ENCODE data around the gene BAG3. TPM values are rescaled to one million over a fixed set of nuclear protein-coding genes. Genes with fewer than 3 reads are reported as not detected.

Gene BAG3
- total and polyA plus RNA-seq, 2 of the 8 experiments (the other 6 are each of a cell fraction or from before 2014, with no cell fraction given): 3.5 to 13.3 TPM

GRCh38 chr10:119638982-119639381, 12.2 kb upstream of the BAG3 start:
- CTCF ChIA-PET (ENCODE audit: partially characterized antibody): interaction anchor here (1.0 to 3.3 kb wide), 2 partner anchors 11 to 48 kb away, joined by 4 to 12 read pairs; no protein-coding TSS in a partner anchor
- Histone ChIP-seq H2AK5ac (ENCODE audit: low read depth, low read length) (no peak overlapping the region), H3K18ac (ENCODE audit: extremely low read depth, low read length) (no peak overlapping the region), H3K23me2 (ENCODE audit: low read depth, low read length) (no peaks in the 10 kb centered on the region; the same call in 1 of the 2 replicates), H2BK120ac (replicated peaks; ENCODE audit: low read depth, low read length) (no peak overlapping the region), H3K79me2 (ENCODE audit: control insufficient read depth in 1 of 2, insufficient read depth in 2 of 2, low read length in 2 of 2) (no peaks in the 10 kb centered on the region), H2BK5ac (ENCODE audit: low read depth, low read length) (no peak overlapping the region), H2AFZ (ENCODE audit: low read length) (no peak overlapping the region), H3K56ac (replicated peaks; ENCODE audit: insufficient read length, low read depth, low read length) (no peak overlapping the region), H3K36me3 (ENCODE audit: control insufficient read depth in 2 of 4, insufficient read depth in 4 of 4, low read length in 3 of 4) (no peaks in the 10 kb centered on the region), H4K91ac (replicated peaks; ENCODE audit: insufficient read length, low read length) (no peak overlapping the region), H3K4me3 (ENCODE audit: extremely low read depth in 1 of 4, insufficient read depth in 2 of 4, low read depth in 3 of 4, low read length in 4 of 4) (no peak overlapping the region), H3K79me1 (ENCODE audit: low read depth, low read length) (no peaks in the 10 kb centered on the region), H2BK20ac (ENCODE audit: low read length) (no peak overlapping the region), H4K20me1 (replicated peaks in 1 of 2; ENCODE audit: control insufficient read depth in 1 of 2, insufficient read depth in 2 of 2, low read length in 2 of 2) (no peaks in the 10 kb centered on the region), H4K5ac (ENCODE audit: insufficient read length, low read depth, low read length) (no peak overlapping the region), H3K27me3 (replicated peaks in 1 of 4; ENCODE audit: control insufficient read depth in 3 of 4, extremely low read depth in 1 of 4, insufficient read depth in 3 of 4, low read length in 3 of 4) (no peaks in the 10 kb centered on the region), H3K9me3 (ENCODE audit: insufficient read depth in 2 of 2, low read depth in 1 of 2, low read length in 1 of 2) (no peaks in the 10 kb centered on the region), H3K9ac (replicated peaks in 1 of 4; ENCODE audit: extremely low read depth in 1 of 4, low read depth in 3 of 4, low read length in 3 of 4) (no peak overlapping the region), H4K8ac (ENCODE audit: extremely low read depth, insufficient read depth, low read length) (no peak overlapping the region), H3K23ac (ENCODE audit: insufficient read length) (no peak overlapping the region), H3K14ac (ENCODE audit: insufficient read length) (no peak overlapping the region), H3K4me1 (replicated peaks in 1 of 4; ENCODE audit: control insufficient read depth in 3 of 4, insufficient read depth in 4 of 4, low read length in 3 of 4) (no peaks in the 10 kb centered on the region), H3K4me2 (ENCODE audit: insufficient read depth in 1 of 2, low read depth in 2 of 2, low read length in 2 of 2) (no peak overlapping the region), H3K4ac (replicated peaks; ENCODE audit: insufficient read length, low read depth, low read length) (no peak overlapping the region), H2BK15ac (ENCODE audit: low read length) (no peak overlapping the region), H2BK12ac (ENCODE audit: low read depth, low read length) (no peak overlapping the region), H3K27ac (ENCODE audit: low read depth, low read length) (no peak overlapping the region)
- DNase-seq (ENCODE audit: low read depth in 1 of 2, low spot score in 2 of 2) (no peak), FAIRE-seq (no peak)
- POLR2A ChIA-PET (ENCODE audit: partially characterized antibody): no interaction called here
- 95% methylated on average over 7 of the region's 7 CpGs; no CpG with 5 or more reads in 1 of the 2 experiments for WGBS, 2 experiments (ENCODE audit: extremely low coverage in 1 of 2, insufficient coverage in 1 of 2, insufficient read length in 1 of 2, insufficient replicate concordance in 2 of 2, low coverage in 1 of 2, low lambda C conversion rate in 2 of 2, missing lambda C conversion rate in 1 of 2)
- TF ChIP-seq BACH1 (IDR thresholded peaks at IDR 0.05; ENCODE audit: low read length): no peak
- TF ChIP-seq KDM5A (IDR thresholded peaks at IDR 0.05; ENCODE audit: low read length): no peak
- no peak for TF ChIP-seq CBX5 (IDR thresholded peaks at IDR 0.05; ENCODE audit: low read depth, low read length)
- no peak for TF ChIP-seq SIRT6 (IDR thresholded peaks at IDR 0.05; ENCODE audit: low read length)
- TF ChIP-seq HDAC2 (IDR thresholded peaks at IDR 0.05; ENCODE audit: borderline replicate concordance in 1 of 2, low read depth in 2 of 2, low read length in 2 of 2): no peak
- no peak for TF ChIP-seq GABPA (IDR thresholded peaks at IDR 0.05; ENCODE audit: borderline replicate concordance, insufficient read depth, low read length)
- no peak for TF ChIP-seq EGR1 (IDR thresholded peaks at IDR 0.05; ENCODE audit: borderline replicate concordance, low read depth, low read length)
- no peak for TF ChIP-seq CHD1 (IDR thresholded peaks at IDR 0.05; ENCODE audit: low read depth, low read length)
- TF ChIP-seq CHD2 (IDR thresholded peaks at IDR 0.05; ENCODE audit: low read length): no peak
- TF ChIP-seq GTF2F1 (IDR thresholded peaks at IDR 0.05; ENCODE audit: borderline replicate concordance, low read depth, low read length): no peak
- no peak for TF ChIP-seq EP300 (IDR thresholded peaks at IDR 0.05; ENCODE audit: borderline replicate concordance in 1 of 2, low read depth in 2 of 2, low read length in 2 of 2)
- no peak for TF ChIP-seq SAP30 (IDR thresholded peaks at IDR 0.05; ENCODE audit: insufficient read depth, insufficient replicate concordance, low read length)
- no peak for TF ChIP-seq SIN3A (conservative IDR thresholded peaks at IDR 0.05 in 1 of 2, IDR thresholded peaks at IDR 0.05 in 1 of 2; ENCODE audit: low read depth in 1 of 2, low read length in 2 of 2)
- TF ChIP-seq TAF7 (optimal IDR thresholded peaks at IDR 0.05; ENCODE audit: borderline replicate concordance, low read depth, low read length): no peak
- TF ChIP-seq SP4 (IDR thresholded peaks at IDR 0.05; ENCODE audit: low read length): no peak

All from H1 (cell line).